GM12878 (cell line): ENCODE measurements around the gene LMX1B. TPM values are rescaled to one million over a fixed set of nuclear protein-coding genes. Genes with fewer than 3 reads are reported as not detected.

Experiments
- ATAC-seq: fragments of 200-7000 bp; cut with Tn5 transposase; 3 replicates; pipeline ENCODE4 v1.9.1; 2020; ENCODE audit warnings: mild to moderate bottlenecking, moderate library complexity
- BruUV-seq: library from RNA; stranded (reverse); fragments of 400-500 nt; replicated peaks from 2 replicates; lab custom pipeline; 2021; lab: Mats Ljungman, UMichigan
- CTCF ChIA-PET: fragments of 300-600 bp; sonication (Branson Sonifier 250); formaldehyde crosslinking; extraction: SDS; loops from one replicate; lab custom pipeline; 2021; ENCODE audit warnings: inconsistent platforms; lab: Yijun Ruan, JAX
- POLR2A ChIA-PET: fragments of 350-600 bp; formaldehyde crosslinking; extraction: SDS; loops from one replicate; lab custom pipeline; 2021; ENCODE audit warnings: inconsistent platforms; lab: Charles Lee
- RAD21 ChIA-PET: fragments of 300-600 bp; sonication (Branson Sonifier 250); formaldehyde crosslinking; loops from one replicate; lab custom pipeline; 2023; ENCODE audit warnings: antibody characterized with exemption; ENCODE audit not compliant: unreplicated experiment; lab: Charles Lee
- SMC1A ChIA-PET: fragments of 300-600 bp; sonication (Branson Sonifier 250); formaldehyde crosslinking; loops from one replicate; lab custom pipeline; 2023; ENCODE audit not compliant: unreplicated experiment, uncharacterized antibody; lab: Charles Lee
- DNase-seq: peaks from one replicate; pipeline ENCODE4 v3.0.0-alpha.2; 2011; ENCODE audit warnings: low read depth, low spot score
- FAIRE-seq: peaks from 3 replicates; lab custom pipeline; 2011; peaks lifted over from hg19 to GRCh38; lab: Jason Lieb, UNC
- H2AFZ ChIP-seq: 2 replicates; pipeline ENCODE4 v1.6.0; 2011; ENCODE audit warnings: low read depth, low read length, control low read depth; ENCODE audit not compliant: control insufficient read depth
- H3K27ac ChIP-seq: 2 replicates; pipeline ENCODE4 v1.5.1; 2011; ENCODE audit warnings: control low read depth; ENCODE audit not compliant: control insufficient read depth, insufficient read depth
- H3K27me3 ChIP-seq, 2 experiments: replicated peaks in 1 of 2; 2 replicates each; pipeline versions ENCODE4 v1.6.0 to v1.6.1; 2011; ENCODE audit warnings: low read length in 1 of 2; ENCODE audit not compliant: control insufficient read depth in 2 of 2, insufficient read depth in 2 of 2
- H3K36me3 ChIP-seq, 2 experiments: 2 replicates each; pipeline ENCODE4 v1.5.1; 2011; ENCODE audit warnings: low read length in 1 of 2; ENCODE audit not compliant: control insufficient read depth in 2 of 2, insufficient read depth in 2 of 2
- H3K4me1 ChIP-seq: 2 replicates; pipeline ENCODE4 v1.6.1; 2011; ENCODE audit warnings: mild to moderate bottlenecking, low read length, moderate library complexity, mixed read lengths; ENCODE audit not compliant: control insufficient read depth, insufficient read depth
- H3K4me2 ChIP-seq: 2 replicates; pipeline ENCODE4 v1.6.0; 2011; ENCODE audit warnings: control low read depth; ENCODE audit not compliant: control insufficient read depth, insufficient read depth
- H3K4me3 ChIP-seq: fragments of 200-600 bp; sonication (generic); 2 replicates; pipeline ENCODE4 v1.5.1; 2016
- H3K79me2 ChIP-seq: 2 replicates; pipeline ENCODE4 v1.6.0; 2011; ENCODE audit warnings: low read length; ENCODE audit not compliant: control insufficient read depth, insufficient read depth
- H3K9ac ChIP-seq: 2 replicates; pipeline ENCODE4 v1.8.0; 2011; ENCODE audit warnings: low read length, control low read depth, mixed read lengths; ENCODE audit not compliant: control insufficient read depth, insufficient read depth
- H3K9me3 ChIP-seq: replicated peaks from 3 replicates; pipeline ENCODE4 v1.5.1; 2011; ENCODE audit warnings: mild to moderate bottlenecking, low read length; ENCODE audit not compliant: control insufficient read depth, insufficient read depth
- H4K20me1 ChIP-seq: 2 replicates; pipeline ENCODE4 v1.6.0; 2011; ENCODE audit not compliant: control insufficient read depth, insufficient read depth
- CBFB ChIP-seq: IDR thresholded peaks from 2 replicates; pipeline ENCODE4 v1.6.1; 2016; ENCODE audit warnings: antibody characterized with exemption, low read depth
- CHD2 ChIP-seq: IDR thresholded peaks from 2 replicates; pipeline ENCODE4 v1.6.1; 2011; ENCODE audit warnings: low read depth, low read length, improper control_type of control experiment, borderline replicate concordance
- IKZF1 ChIP-seq: fragments of 450-650 bp; conservative IDR thresholded peaks from 2 replicates; pipeline ENCODE4 v1.6.1; 2017; ENCODE audit warnings: antibody characterized with exemption, mild to moderate bottlenecking
- NFIC ChIP-seq: IDR thresholded peaks from 2 replicates; pipeline ENCODE4 v1.6.1; 2012; ENCODE audit warnings: low read depth, mild to moderate bottlenecking, inconsistent platforms, low read length, moderate library complexity
- RFX5 ChIP-seq: IDR thresholded peaks from 2 replicates; pipeline ENCODE4 v1.6.1; 2011; ENCODE audit warnings: low read depth, low read length, improper control_type of control experiment
- ZNF217 ChIP-seq: fragments of 450-650 bp; IDR thresholded peaks from 2 replicates; pipeline ENCODE4 v1.6.1; 2017; ENCODE audit warnings: antibody characterized with exemption, mild to moderate bottlenecking
- ZNF274 ChIP-seq: IDR thresholded peaks from one replicate; pipeline ENCODE4 v1.8.0; 2011; ENCODE audit not compliant: insufficient read length, insufficient read depth
- ZNF622 ChIP-seq: fragments of 450-650 bp; IDR thresholded peaks from 2 replicates; pipeline ENCODE4 v1.6.1; 2017; ENCODE audit warnings: mild to moderate bottlenecking, inconsistent platforms
- WGBS: methylation state at CpG from one replicate; pipeline ENCODE4 v1.1.6; 2016; ENCODE audit warnings: low lambda C conversion rate; ENCODE audit not compliant: insufficient replicate concordance, insufficient coverage; ENCODE audit errors: missing lambda C conversion rate; 5-methylcytosine and 5-hydroxymethylcytosine counted together
- in situ Hi-C: fragments of 300-500 bp; cut with MboI; formaldehyde crosslinking; loops from 9 replicates; pipeline ENCODE4 v1.14.3; 2018; ENCODE audit warnings: mixed read lengths
- intact Hi-C: fragments of 100-400 bp; cut with micrococcal nuclease; formaldehyde crosslinking; loops from one replicate; pipeline ENCODE4 v1.14.2; 2022; ENCODE audit not compliant: unreplicated experiment
- polyA plus RNA-seq, 11 experiments: library from polyadenylated mRNA; depleted of rRNA in 4 of 11; unstranded in 6 of 11; stranded (reverse) in 5 of 11; fragments of >200 nt; fragmentation: Nextera tagmentation in 4 of 11; fragmentation: Illumina TruSeq in 1 of 11; extraction: Ambion mirVana in 4 of 11; extraction: Trizol in 1 of 11; gene quantifications; 1 replicate in 1 of 11; 2 replicates in 10 of 11; pipeline versions ENCODE4 v1.2.1 to v1.2.3, GENCODE V29; 2011 to 2016; ENCODE audit warnings: inconsistent platforms in 2 of 11, missing spikeins in 2 of 11, low read depth in 1 of 11
- total RNA-seq, 4 experiments: library from RNA; depleted of rRNA in 3 of 4; stranded (reverse); fragments of >200 nt in 3 of 4; fragmentation: Illumina TruSeq in 1 of 4; extraction: Trizol in 1 of 4; gene quantifications; 2 replicates each; pipeline versions ENCODE4 v1.2.1 to v1.2.3, GENCODE V29; 2013 to 2021
- TF ChIP-seq, protein P1 (sequence below): fragments of 450-650 bp; IDR thresholded peaks from 2 replicates; pipeline ENCODE4 v1.6.1; 2016; ENCODE audit warnings: mild to moderate bottlenecking, moderate library complexity, borderline replicate concordance
- TF ChIP-seq, protein P2 (sequence below): IDR thresholded peaks from 2 replicates; pipeline ENCODE4 v1.6.1; 2011; ENCODE audit warnings: low read depth, mild to moderate bottlenecking, low read length, moderate library complexity, borderline replicate concordance; ENCODE audit errors: extremely low read depth
- TF ChIP-seq, protein P3 (sequence below), 3 experiments: IDR thresholded peaks in 2 of 3; conservative IDR thresholded peaks in 1 of 3; 2 replicates each; pipeline ENCODE4 v1.5.1; 2011; ENCODE audit warnings: low read depth in 3 of 3, low read length in 3 of 3, mild to moderate bottlenecking in 3 of 3, control low read depth in 2 of 3, moderate library complexity in 2 of 3, inconsistent platforms in 1 of 3, mixed read lengths in 1 of 3; ENCODE audit not compliant: control insufficient read depth in 2 of 3, insufficient read depth in 1 of 3; ENCODE audit errors: extremely low read depth in 1 of 3
- TF ChIP-seq, protein P4 (sequence below): fragments of 450-650 bp; IDR thresholded peaks from 2 replicates; pipeline ENCODE4 v1.6.1; 2016; ENCODE audit warnings: mild to moderate bottlenecking

LMX1B gene
- total and polyA plus RNA-seq, 10 of the 15 experiments (the other 5 are each of a cell fraction or from before 2014, with no cell fraction given) = not detected

DNA sequence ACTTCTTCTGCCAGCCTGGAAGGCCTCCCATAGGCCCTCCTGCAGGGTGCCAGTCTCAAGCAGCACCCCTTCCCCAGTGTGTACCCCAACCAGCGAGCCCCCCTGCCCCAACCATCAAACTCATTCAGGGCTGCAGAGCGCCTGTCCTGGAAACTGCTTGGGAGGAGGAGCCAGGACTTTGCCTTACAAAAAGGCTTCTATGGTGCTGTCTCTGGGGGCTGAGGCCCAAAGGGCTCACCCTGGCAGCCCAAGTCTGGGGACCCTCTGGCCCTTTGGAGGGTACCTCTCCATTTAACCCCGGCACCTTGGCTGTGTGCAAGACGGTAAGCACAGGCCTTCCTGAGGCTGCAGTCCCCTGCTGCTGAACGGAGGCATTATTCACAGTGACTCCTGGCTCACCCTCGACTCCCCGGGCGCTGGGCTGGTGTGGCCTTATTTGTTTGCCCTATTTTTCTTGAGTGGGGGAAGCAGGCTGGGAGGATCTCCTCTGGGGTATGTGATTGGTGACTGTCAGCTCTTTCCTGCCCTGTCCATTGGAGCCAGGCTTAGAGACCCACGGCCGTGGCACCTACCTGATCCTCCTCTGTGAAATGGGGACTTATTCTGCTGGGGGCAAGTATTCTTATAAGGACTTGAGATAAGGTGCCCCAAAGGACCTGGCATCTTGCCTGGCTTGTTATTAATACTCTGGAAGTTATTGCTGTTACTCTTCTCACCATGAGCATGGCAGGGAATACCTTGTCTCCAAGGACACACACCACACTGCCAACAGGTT lies 5.8 kb downstream of the LMX1B start:
- no peaks in the 10 kb centered on the region for H3K79me2 ChIP-seq
- intact Hi-C loops = no loop called here
- no peak overlapping the region for H2AFZ ChIP-seq
- FAIRE-seq = no peak
- WGBS = 14% methylated on average over 10 of the region's 10 CpGs
- H4K20me1 ChIP-seq = no peaks in the 10 kb centered on the region; the same call in 1 of the 2 replicates
- H3K4me2 ChIP-seq = no peak overlapping the region
- no peaks in the 10 kb centered on the region for H3K9me3 ChIP-seq
- no peak overlapping the region for H3K4me3 ChIP-seq
- ATAC-seq = no peak
- ChIA-PET CTCF (no interaction called here), SMC1A (no interaction called here), POLR2A (no interaction called here), RAD21 (no interaction called here)
- in situ Hi-C loops = no loop called here
- H3K9ac ChIP-seq = no peak overlapping the region
- no peak for DNase-seq
- H3K4me1 ChIP-seq = no peaks in the 10 kb centered on the region
- H3K27me3 ChIP-seq = peaks cover 30 to 47% of the 10 kb centered on the region in 2 experiments
- H3K36me3 ChIP-seq = no peaks in the 10 kb centered on the region
- no peak overlapping the region for H3K27ac ChIP-seq
- no TSS peak for BruUV-seq
- TF ChIP-seq NFIC (no peak), ZNF622 (no peak), CBFB (no peak), IKZF1 (no peak), CHD2 (no peak), RFX5 (no peak), ZNF274 (no peak), ZNF217 (no peak)
- TF ChIP-seq, protein P1, sequence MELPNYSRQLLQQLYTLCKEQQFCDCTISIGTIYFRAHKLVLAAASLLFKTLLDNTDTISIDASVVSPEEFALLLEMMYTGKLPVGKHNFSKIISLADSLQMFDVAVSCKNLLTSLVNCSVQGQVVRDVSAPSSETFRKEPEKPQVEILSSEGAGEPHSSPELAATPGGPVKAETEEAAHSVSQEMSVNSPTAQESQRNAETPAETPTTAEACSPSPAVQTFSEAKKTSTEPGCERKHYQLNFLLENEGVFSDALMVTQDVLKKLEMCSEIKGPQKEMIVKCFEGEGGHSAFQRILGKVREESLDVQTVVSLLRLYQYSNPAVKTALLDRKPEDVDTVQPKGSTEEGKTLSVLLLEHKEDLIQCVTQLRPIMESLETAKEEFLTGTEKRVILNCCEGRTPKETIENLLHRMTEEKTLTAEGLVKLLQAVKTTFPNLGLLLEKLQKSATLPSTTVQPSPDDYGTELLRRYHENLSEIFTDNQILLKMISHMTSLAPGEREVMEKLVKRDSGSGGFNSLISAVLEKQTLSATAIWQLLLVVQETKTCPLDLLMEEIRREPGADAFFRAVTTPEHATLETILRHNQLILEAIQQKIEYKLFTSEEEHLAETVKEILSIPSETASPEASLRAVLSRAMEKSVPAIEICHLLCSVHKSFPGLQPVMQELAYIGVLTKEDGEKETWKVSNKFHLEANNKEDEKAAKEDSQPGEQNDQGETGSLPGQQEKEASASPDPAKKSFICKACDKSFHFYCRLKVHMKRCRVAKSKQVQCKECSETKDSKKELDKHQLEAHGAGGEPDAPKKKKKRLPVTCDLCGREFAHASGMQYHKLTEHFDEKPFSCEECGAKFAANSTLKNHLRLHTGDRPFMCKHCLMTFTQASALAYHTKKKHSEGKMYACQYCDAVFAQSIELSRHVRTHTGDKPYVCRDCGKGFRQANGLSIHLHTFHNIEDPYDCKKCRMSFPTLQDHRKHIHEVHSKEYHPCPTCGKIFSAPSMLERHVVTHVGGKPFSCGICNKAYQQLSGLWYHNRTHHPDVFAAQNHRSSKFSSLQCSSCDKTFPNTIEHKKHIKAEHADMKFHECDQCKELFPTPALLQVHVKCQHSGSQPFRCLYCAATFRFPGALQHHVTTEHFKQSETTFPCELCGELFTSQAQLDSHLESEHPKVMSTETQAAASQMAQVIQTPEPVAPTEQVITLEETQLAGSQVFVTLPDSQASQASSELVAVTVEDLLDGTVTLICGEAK = no peak
- TF ChIP-seq, protein P2, sequence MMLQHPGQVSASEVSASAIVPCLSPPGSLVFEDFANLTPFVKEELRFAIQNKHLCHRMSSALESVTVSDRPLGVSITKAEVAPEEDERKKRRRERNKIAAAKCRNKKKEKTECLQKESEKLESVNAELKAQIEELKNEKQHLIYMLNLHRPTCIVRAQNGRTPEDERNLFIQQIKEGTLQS = no peak
- TF ChIP-seq, protein P3, sequence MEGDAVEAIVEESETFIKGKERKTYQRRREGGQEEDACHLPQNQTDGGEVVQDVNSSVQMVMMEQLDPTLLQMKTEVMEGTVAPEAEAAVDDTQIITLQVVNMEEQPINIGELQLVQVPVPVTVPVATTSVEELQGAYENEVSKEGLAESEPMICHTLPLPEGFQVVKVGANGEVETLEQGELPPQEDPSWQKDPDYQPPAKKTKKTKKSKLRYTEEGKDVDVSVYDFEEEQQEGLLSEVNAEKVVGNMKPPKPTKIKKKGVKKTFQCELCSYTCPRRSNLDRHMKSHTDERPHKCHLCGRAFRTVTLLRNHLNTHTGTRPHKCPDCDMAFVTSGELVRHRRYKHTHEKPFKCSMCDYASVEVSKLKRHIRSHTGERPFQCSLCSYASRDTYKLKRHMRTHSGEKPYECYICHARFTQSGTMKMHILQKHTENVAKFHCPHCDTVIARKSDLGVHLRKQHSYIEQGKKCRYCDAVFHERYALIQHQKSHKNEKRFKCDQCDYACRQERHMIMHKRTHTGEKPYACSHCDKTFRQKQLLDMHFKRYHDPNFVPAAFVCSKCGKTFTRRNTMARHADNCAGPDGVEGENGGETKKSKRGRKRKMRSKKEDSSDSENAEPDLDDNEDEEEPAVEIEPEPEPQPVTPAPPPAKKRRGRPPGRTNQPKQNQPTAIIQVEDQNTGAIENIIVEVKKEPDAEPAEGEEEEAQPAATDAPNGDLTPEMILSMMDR (IDR thresholded peaks at IDR 0.05 in 2 of 3, conservative IDR thresholded peaks at IDR 0.05 in 1 of 3; ENCODE audit: control insufficient read depth in 2 of 3, extremely low read depth in 1 of 3, insufficient read depth in 1 of 3, low read depth in 3 of 3, low read length in 3 of 3) = no peak
- TF ChIP-seq, protein P4, sequence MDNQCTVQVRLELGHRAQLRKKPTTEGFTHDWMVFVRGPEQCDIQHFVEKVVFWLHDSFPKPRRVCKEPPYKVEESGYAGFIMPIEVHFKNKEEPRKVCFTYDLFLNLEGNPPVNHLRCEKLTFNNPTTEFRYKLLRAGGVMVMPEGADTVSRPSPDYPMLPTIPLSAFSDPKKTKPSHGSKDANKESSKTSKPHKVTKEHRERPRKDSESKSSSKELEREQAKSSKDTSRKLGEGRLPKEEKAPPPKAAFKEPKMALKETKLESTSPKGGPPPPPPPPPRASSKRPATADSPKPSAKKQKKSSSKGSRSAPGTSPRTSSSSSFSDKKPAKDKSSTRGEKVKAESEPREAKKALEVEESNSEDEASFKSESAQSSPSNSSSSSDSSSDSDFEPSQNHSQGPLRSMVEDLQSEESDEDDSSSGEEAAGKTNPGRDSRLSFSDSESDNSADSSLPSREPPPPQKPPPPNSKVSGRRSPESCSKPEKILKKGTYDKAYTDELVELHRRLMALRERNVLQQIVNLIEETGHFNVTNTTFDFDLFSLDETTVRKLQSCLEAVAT = no peak
